ENCODE data around the gene RNPC3. TPM values are rescaled to one million over a fixed set of nuclear protein-coding genes. Genes with fewer than 3 reads are reported as not detected.
"Not testable (repeated sequence)": the region's sequence is repeated elsewhere in the genome, so short reads cannot be mapped to it uniquely, and the experiment has no call there.

The RNPC3 gene
- total RNA-seq, 2 donors from 2014 or later, result 10.3 to 12.1 TPM

DNA sequence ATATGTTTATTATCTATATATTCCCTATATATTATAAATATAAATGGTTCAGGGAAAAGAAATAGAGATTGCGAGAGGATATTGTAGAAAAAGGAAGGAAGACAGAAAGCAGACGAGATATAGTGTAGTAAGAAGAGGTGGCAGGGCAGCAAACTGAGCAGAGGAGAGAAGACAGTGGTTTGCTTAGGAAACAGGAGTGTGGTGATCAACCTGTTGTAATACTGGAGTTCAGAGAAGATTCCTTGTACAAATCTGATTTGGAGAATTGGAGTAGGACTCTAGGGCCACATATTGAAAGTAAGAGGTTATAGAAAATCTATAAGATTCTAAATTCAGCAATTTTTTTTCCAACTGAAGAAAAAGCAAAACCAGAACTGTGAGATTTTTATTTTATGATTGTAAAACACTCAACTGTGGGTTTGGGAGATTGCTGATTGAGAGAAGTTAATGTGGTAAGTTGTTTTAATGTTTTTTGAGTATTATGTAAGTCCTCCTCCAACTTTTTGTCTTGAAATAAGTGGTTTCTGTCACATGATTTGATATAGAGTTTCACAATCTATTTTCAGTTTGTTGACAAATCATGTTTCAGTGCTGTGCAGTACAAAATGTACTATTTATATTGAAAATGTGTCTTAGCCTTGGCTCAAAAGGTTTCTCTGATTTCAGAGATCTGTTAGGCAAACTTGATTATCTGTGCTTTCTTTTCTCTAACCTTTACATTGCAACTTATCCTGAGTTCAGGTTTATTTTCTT, 36.3 kb downstream of the RNPC3 start:
- H3K4me3 ChIP-seq, result peak overlapping the region in 1 of 2 donors; percentile 8

DNA sequence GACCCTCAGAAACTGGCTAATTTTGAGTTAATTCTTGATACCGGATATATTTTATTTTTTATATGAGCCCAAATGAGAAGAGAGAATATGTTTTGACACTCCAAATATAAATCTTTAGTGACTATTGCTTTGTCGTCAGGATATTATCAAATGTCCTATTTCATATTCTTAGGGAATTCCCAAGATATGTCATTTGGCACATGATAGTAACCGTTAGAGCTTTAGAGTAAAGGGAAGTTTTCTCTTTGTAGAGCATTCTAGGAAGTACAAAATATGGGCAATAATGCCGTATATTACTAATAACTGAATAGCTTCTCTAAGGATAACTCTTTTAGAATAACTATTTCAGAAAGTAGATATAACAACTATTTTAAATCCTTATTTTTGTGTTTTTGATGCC, 37.6 kb downstream of the RNPC3 start:
- Histone ChIP-seq H3K9me3 (no peaks in the 10 kb centered on the region), H3K4me3 (no peak overlapping the region), H3K4me1 (peaks cover 0 to 20% of the 10 kb centered on the region in 2 donors), H3K27me3 (no peaks in the 10 kb centered on the region), H3K36me3 (no peaks in the 10 kb centered on the region), H3K27ac (peak overlapping the region in 1 of 2 donors; percentile 73)
- TF ChIP-seq, protein P1, sequence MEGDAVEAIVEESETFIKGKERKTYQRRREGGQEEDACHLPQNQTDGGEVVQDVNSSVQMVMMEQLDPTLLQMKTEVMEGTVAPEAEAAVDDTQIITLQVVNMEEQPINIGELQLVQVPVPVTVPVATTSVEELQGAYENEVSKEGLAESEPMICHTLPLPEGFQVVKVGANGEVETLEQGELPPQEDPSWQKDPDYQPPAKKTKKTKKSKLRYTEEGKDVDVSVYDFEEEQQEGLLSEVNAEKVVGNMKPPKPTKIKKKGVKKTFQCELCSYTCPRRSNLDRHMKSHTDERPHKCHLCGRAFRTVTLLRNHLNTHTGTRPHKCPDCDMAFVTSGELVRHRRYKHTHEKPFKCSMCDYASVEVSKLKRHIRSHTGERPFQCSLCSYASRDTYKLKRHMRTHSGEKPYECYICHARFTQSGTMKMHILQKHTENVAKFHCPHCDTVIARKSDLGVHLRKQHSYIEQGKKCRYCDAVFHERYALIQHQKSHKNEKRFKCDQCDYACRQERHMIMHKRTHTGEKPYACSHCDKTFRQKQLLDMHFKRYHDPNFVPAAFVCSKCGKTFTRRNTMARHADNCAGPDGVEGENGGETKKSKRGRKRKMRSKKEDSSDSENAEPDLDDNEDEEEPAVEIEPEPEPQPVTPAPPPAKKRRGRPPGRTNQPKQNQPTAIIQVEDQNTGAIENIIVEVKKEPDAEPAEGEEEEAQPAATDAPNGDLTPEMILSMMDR (IDR thresholded peaks at IDR 0.05), result no peak
- no peak for DNase-seq (ENCODE audit: low spot score)

More for the DNA sequence above, 36.3 kb downstream of the RNPC3 start:
- Histone ChIP-seq H3K27me3 (no peaks in the 10 kb centered on the region), H3K36me3 (peaks cover 6% of the 10 kb centered on the region), H3K9me3 (no peaks in the 10 kb centered on the region), H3K4me1 (peaks cover 0 to 20% of the 10 kb centered on the region in 2 donors), H3K27ac (peak overlapping the region; percentile 52 to 73)
- no peak for DNase-seq (ENCODE audit: low spot score)
- TF ChIP-seq, protein P1 (IDR thresholded peaks at IDR 0.05), result no peak

DNA sequence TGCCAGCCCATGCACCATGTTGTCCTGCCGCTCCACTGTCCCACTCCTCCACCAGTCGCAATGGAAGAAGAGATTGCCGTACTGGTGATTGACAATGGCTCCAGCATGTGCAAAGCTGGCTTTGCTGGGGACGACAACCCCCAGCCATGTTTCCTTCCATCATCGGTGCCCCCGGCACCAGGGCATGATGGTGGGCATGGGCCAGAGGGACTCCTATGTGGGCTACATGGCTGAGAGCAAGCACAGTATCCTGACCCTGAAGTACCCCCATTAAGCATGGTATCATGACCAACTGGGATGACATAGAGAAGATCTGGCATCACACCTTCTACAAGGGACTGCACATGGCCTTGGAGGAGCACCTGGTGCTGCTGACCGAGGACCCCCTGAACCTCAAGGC, 44.0 kb downstream of the RNPC3 start:
- Histone ChIP-seq H3K27ac (no peak overlapping the region), H3K27me3 (no peaks in the 10 kb centered on the region), H3K4me1 (no peaks in the 10 kb centered on the region), H3K9me3 (no peaks in the 10 kb centered on the region), H3K36me3 (no peaks in the 10 kb centered on the region), H3K4me3 (no peak overlapping the region)
- DNase-seq (ENCODE audit: low spot score), result no peak
- TF ChIP-seq, protein P1 (IDR thresholded peaks at IDR 0.05), result no peak

DNA sequence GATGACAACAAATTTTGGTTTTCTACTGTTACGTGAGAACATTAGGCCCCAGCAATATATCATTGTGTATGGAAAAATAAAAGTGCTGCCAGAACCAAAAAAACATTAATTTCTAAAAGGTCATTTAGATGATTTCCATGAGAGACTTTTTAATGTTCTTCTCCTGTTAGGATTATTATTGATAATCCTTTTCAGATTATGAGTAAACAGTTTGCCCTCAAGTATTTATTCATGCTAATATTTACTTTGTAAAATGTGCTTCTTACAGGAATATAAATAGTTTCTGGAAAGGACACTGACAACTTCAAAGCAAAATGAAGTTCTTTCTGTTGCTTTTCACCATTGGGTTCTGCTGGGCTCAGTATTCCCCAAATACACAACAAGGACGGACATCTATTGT, 45.8 kb downstream of the RNPC3 start, which contains the start of gene AMY2B:
Gene AMY2B (plus strand): TSS at position 301 of the 400 bp plus-strand sequence. CDS start 14 bp downstream, at position 315.
- H3K27me3 ChIP-seq; H3K27ac ChIP-seq; DNase-seq (ENCODE audit: low spot score); H3K4me1 ChIP-seq; H3K9me3 ChIP-seq; H3K4me3 ChIP-seq; H3K36me3 ChIP-seq: not testable (repeated sequence)

DNA sequence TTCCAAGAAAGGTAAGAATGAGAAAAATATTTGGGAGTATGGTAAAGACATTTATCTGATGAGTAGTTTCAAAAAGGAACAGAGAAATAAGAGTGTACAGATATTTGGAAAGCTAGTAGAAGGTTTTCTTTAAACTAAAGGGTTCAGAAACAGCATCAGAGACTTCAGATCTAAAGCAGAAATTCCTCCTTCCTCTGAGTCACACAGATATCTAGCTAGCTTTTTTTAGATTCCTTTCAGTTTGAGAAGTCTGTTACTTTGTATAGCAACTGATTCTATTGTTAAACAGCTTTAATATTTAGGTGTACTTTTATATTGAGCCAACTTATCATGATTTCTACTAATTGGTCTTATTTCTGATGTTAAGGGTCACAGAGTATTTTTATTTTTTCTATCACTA, 50.6 kb downstream of the RNPC3 start:
- H3K36me3 ChIP-seq, result peaks cover 15% of the 10 kb centered on the region

DNA sequence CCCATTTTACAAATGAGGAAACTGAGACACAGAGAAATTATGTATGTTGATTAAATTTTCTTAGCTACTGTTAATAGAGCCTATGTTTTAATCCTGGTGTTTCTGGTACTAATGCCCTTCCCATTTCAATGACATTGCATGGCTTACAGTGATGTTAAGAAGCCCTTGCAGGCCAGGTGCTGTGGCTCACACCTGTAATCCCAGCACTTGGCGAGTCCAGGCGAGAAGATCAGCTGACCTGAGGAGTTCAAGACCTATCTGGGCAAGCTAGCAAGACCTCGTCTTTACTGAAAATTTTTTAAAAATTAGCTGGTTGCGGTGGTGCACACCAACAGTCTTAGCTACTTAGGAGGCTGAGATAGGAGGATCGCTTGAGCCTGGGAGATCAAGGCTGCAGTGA, 51.3 kb downstream of the RNPC3 start:
- not testable (repeated sequence) for H3K9me3 ChIP-seq; H3K27me3 ChIP-seq; H3K27ac ChIP-seq; DNase-seq (ENCODE audit: low spot score); H3K4me1 ChIP-seq; H3K4me3 ChIP-seq
- peaks cover 15% of the 10 kb centered on the region for H3K36me3 ChIP-seq

More for the DNA sequence above, 50.6 kb downstream of the RNPC3 start:
- Histone ChIP-seq H3K27me3 (no peaks in the 10 kb centered on the region), H3K9me3 (no peaks in the 10 kb centered on the region), H3K27ac (no peak overlapping the region), H3K4me3 (no peak overlapping the region), H3K4me1 (no peaks in the 10 kb centered on the region)
- TF ChIP-seq, protein P1 (IDR thresholded peaks at IDR 0.05), result no peak
- DNase-seq (ENCODE audit: low spot score), result no peak

DNA sequence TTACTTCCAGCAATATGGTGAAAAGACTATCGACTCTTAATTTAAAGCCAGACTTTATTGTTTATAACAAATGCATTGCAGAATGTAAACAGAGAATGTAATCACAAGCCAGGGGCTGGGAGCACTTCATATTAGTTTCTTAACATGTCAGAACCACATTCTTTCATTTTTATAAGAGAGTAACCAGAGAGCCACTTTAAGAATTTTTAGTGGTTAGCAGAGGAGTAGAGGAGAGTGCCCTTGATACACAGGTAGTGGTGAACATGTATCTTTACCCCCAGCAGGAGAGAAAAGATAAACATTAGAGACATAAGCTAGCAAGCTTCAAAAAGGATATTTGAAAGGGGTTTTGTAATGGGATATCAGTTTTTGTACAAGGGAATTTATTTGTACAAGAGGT, 57.0 kb downstream of the RNPC3 start:
- Histone ChIP-seq H3K4me3 (no peak overlapping the region), H3K4me1 (no peaks in the 10 kb centered on the region), H3K27me3 (no peaks in the 10 kb centered on the region), H3K36me3 (peaks cover 11% of the 10 kb centered on the region), H3K9me3 (no peaks in the 10 kb centered on the region), H3K27ac (no peak overlapping the region)
- DNase-seq (ENCODE audit: low spot score), result no peak
- TF ChIP-seq, protein P1 (IDR thresholded peaks at IDR 0.05), result no peak
